ENCODE data around the gene TBL1X. TPM values are rescaled to one million over a fixed set of nuclear protein-coding genes. Genes with fewer than 3 reads are reported as not detected.
A peak's percentile ranks its signal among the peaks of the same experiment; 100 is the strongest.

Gene TBL1X
- total and polyA plus RNA-seq, 12 donors: 5.0 to 256 (median 28.1) TPM

- intact Hi-C loops (cut with DNase I): no loop called here
- H3K27me3 ChIP-seq: no peaks in the 10 kb centered on the region
- no peaks in the 10 kb centered on the region for H3K4me1 ChIP-seq (replicated peaks in 1 of 2)
- no peak for DNase-seq
- H3K9me3 ChIP-seq (replicated peaks in 1 of 3): no peaks in the 10 kb centered on the region
- no peak for TF ChIP-seq POLR2A (IDR thresholded peaks at IDR 0.05)
- no peak for TF ChIP-seq CTCF (IDR thresholded peaks at IDR 0.05)
- WGBS, 4 donors: 74 to 88% (median 83%) methylated on average over 2 of the region's 2 CpGs; no CpG with 5 or more reads in 1 of the 4 donors
- H3K4me3 ChIP-seq: no peak overlapping the region
- no peak overlapping the region for H3K27ac ChIP-seq
- no peaks in the 10 kb centered on the region for H3K36me3 ChIP-seq (replicated peaks in 1 of 2)
These were observed 45.5 kb downstream of the TBL1X start for GRCh38 chrX:9510366-9510765.

GRCh38 chrX:9510980-9511379, 46.1 kb downstream of the TBL1X start:
- Histone ChIP-seq H3K9me3 (replicated peaks in 1 of 3) (no peaks in the 10 kb centered on the region), H3K4me3 (no peak overlapping the region), H3K4me1 (replicated peaks in 1 of 2) (no peaks in the 10 kb centered on the region), H3K27me3 (no peaks in the 10 kb centered on the region), H3K27ac (no peak overlapping the region), H3K36me3 (replicated peaks in 1 of 2) (no peaks in the 10 kb centered on the region)
- intact Hi-C loops (cut with DNase I): no loop called here
- TF ChIP-seq CTCF (IDR thresholded peaks at IDR 0.05) (no peak), POLR2A (IDR thresholded peaks at IDR 0.05) (no peak)
- DNase-seq: no peak
- WGBS, 4 donors: 78 to 96% (median 90%) methylated on average over 3 of the region's 3 CpGs

- TF ChIP-seq POLR2A (IDR thresholded peaks at IDR 0.05) (no peak), CTCF (IDR thresholded peaks at IDR 0.05) (no peak)
- DNase-seq: peak in 4 of 7 donors; percentile 17 to 27 (median 24)
- Histone ChIP-seq H3K27ac (peak overlapping the region in 1 of 5 donors; percentile 36), H3K9me3 (replicated peaks in 1 of 3) (no peaks in the 10 kb centered on the region), H3K36me3 (replicated peaks in 1 of 2) (no peaks in the 10 kb centered on the region), H3K27me3 (no peaks in the 10 kb centered on the region), H3K4me1 (replicated peaks in 1 of 2) (peaks cover 6 to 9% of the 10 kb centered on the region in 2 donors), H3K4me3 (no peak overlapping the region)
- 49 to 65% (median 53%) methylated on average over 7 to 10 of the region's 10 CpGs for WGBS, 4 donors
- intact Hi-C loops (cut with DNase I): no loop called here
These were observed 50.6 kb downstream of the TBL1X start for GRCh38 chrX:9515489-9515888.

GRCh38 chrX:9515973-9516538, 51.2 kb downstream of the TBL1X start:
- TF ChIP-seq POLR2A (IDR thresholded peaks at IDR 0.05) (no peak), CTCF (IDR thresholded peaks at IDR 0.05) (no peak)
- no peaks in the 10 kb centered on the region for H3K9me3 ChIP-seq (replicated peaks in 1 of 3)
- H3K4me1 ChIP-seq (replicated peaks in 1 of 2): peaks cover 6 to 9% of the 10 kb centered on the region in 2 donors
- DNase-seq: no peak
- H3K4me3 ChIP-seq: no peak overlapping the region
- intact Hi-C loops (cut with DNase I): no loop called here
- H3K27me3 ChIP-seq: no peaks in the 10 kb centered on the region
- H3K27ac ChIP-seq: peak overlapping the region in 1 of 5 donors; percentile 36
- WGBS, 4 donors: 50 to 71% (median 61%) methylated on average over 3 to 4 of the region's 4 CpGs
- H3K36me3 ChIP-seq (replicated peaks in 1 of 2): no peaks in the 10 kb centered on the region

All from adrenal gland (tissue), 12 donors.